Cardiac fibroblast (primary cell): ENCODE results near the gene CFDP1.
"Not testable (repeated sequence)": the region's sequence is repeated elsewhere in the genome, so short reads cannot be mapped to it uniquely, and the experiment has no call there.

Experiments used
- DNase-seq, 2 donors: peaks; one replicate each; pipeline versions ENCODE4 v3.0.0 to v3.0.0-alpha.2; 2010; ENCODE audit warnings: low read depth in 2 of 2
- H3K4me3 ChIP-seq, 2 donors: replicated peaks in 1 of 2; 1 replicate in 1 of 2; 2 replicates in 1 of 2; pipeline ENCODE4 v1.5.1; 2011; ENCODE audit warnings: low read depth in 2 of 2, low read length in 2 of 2, mild to moderate bottlenecking in 2 of 2, moderate library complexity in 1 of 2
- CTCF ChIP-seq: IDR thresholded peaks from one replicate; pipeline ENCODE4 v1.5.1; 2011; ENCODE audit warnings: low read depth, mild to moderate bottlenecking, low read length, inconsistent platforms

Gene CFDP1

GRCh38 chr16:75458029-75458428, 24.7 kb upstream of the CFDP1 start:
- DNase-seq: no peak
- no peak for TF ChIP-seq CTCF
- H3K4me3 ChIP-seq: no peak overlapping the region

DNA sequence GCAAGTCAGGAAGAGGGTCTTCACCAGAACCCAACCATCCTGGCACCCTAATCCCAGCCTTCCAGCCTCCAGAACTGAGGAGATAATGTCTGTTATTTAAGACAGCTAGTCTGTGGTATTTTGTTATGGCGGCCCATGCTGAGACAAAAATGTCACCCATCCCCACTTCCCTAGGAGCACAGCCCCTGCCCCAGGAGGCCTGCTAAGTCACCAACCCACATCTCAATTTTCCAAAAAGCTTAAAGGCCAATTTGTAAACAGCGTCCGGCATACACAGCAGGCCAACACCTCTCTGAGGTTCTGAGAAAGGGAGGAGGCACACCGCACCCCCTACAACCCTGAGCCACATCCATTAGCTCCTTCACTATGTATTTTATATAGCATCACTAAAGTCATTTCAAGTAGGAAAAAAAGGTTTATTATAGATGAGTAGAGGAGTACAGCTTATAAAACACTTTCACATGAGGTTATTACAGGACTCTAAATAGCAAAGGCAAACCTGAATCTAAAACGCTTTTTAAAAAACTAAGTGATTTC, 24.2 kb upstream of the CFDP1 start:
- TF ChIP-seq CTCF: no peak
- no peak for DNase-seq
- no peak overlapping the region for H3K4me3 ChIP-seq

DNA sequence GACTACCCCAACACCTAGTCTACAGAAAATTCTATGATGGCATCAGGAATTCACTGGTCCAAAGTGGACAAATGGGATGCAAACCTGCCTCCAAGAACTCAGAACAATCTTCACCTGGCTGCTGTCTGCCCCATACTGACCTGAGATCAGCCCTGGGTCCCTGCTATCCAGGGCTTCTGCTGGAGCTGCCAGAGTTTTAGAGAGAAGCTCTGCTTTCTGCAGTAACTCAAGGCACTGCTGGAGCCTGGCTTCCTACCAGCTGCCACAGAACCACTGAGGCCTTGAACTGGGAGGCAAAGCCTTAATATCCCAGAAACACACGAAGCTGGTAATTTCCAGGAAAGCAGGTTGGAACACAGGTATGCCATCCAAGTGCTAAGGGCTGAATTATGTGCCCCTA, 23.7 kb upstream of the CFDP1 start:
- no peak for TF ChIP-seq CTCF
- DNase-seq: no peak
- H3K4me3 ChIP-seq: no peak overlapping the region

DNA sequence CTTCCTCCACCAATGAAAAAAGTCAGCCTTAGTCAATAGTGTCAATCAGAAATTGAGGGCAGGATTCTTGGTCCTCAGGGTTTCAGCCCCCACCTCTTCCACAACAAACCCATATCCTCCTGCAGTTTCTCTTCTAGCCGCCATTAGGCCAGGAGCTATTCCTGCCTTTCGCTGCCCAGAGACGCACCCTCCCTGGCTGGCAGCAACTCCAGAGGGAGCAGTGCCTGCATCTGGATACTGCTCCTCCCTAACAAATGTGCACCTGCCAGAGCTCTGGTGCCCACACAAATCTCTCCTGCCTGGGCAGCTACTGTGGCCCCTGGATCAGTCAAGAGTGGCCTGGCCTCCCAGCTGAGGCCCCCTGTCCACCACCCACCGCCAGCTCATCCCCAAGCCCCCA, 23.2 kb upstream of the CFDP1 start:
- not testable (repeated sequence) for H3K4me3 ChIP-seq

GRCh38 chr16:75455677-75456076, 22.4 kb upstream of the CFDP1 start:
- DNase-seq: no peak
- TF ChIP-seq CTCF: no peak
- H3K4me3 ChIP-seq: no peak overlapping the region

More for the DNA sequence above, 23.2 kb upstream of the CFDP1 start:
- not testable (repeated sequence) for DNase-seq

- H3K4me3 ChIP-seq: no peak overlapping the region
- DNase-seq: no peak
- no peak for TF ChIP-seq CTCF
Observed at GRCh38 chr16:75452464-75453190, 19.3 kb upstream of the CFDP1 start.

GRCh38 chr16:75446416-75446815, 13.1 kb upstream of the CFDP1 start:
- H3K4me3 ChIP-seq: no peak overlapping the region
- TF ChIP-seq CTCF: no peak
- no peak for DNase-seq
